Rectal smooth muscle tissue (tissue), 1 donor: ENCODE measurements around the gene KRT38.
"Not testable (repeated sequence)": the region's sequence is repeated elsewhere in the genome, so short reads cannot be mapped to it uniquely, and the experiment has no call there.

Experiments
- H3K27ac ChIP-seq: one replicate; pipeline ENCODE4 v1.7.0; 2013; ENCODE audit warnings: low read depth, low read length, inconsistent platforms
- H3K27me3 ChIP-seq: one replicate; pipeline ENCODE4 v1.7.0; 2013; ENCODE audit warnings: low read length; ENCODE audit not compliant: control insufficient read depth, insufficient read depth
- H3K36me3 ChIP-seq: one replicate; pipeline ENCODE4 v1.7.0; 2013; ENCODE audit warnings: low read length; ENCODE audit not compliant: control insufficient read depth, insufficient read depth
- H3K4me1 ChIP-seq: one replicate; pipeline ENCODE4 v1.7.0; 2013; ENCODE audit warnings: low read length; ENCODE audit not compliant: control insufficient read depth, insufficient read depth
- H3K4me3 ChIP-seq: one replicate; pipeline ENCODE4 v1.7.0; 2013; ENCODE audit warnings: low read length
- H3K9ac ChIP-seq: one replicate; pipeline ENCODE4 v1.7.0; 2013; ENCODE audit warnings: low read length

The KRT38 gene

GRCh38 chr17:41402161-41402560 is 38.6 kb downstream of the KRT38 start:
- Histone ChIP-seq H3K27me3 (no peaks in the 10 kb centered on the region), H3K4me3 (no peak overlapping the region), H3K36me3 (no peaks in the 10 kb centered on the region), H3K27ac (no peak overlapping the region), H3K9ac (no peak overlapping the region), H3K4me1 (no peaks in the 10 kb centered on the region)

GRCh38 chr17:41396996-41397660 is 43.7 kb downstream of the KRT38 start, which contains the start of gene KRT31:
KRT31 (minus strand) TSS chr17:41397608; CDS start chr17:41397539, 69 bp downstream.
- no peaks in the 10 kb centered on the region for H3K4me1 ChIP-seq
- H3K36me3 ChIP-seq: no peaks in the 10 kb centered on the region
- no peak within 1 kb of the TSS for H3K27ac ChIP-seq
- H3K9ac ChIP-seq: no peak within 1 kb of the TSS
- H3K27me3 ChIP-seq: no peaks in the 10 kb centered on the region
- no peak within 1 kb of the TSS for H3K4me3 ChIP-seq

- H3K36me3 ChIP-seq: no peaks in the 10 kb centered on the region
- no peak overlapping the region for H3K27ac ChIP-seq
- H3K9ac ChIP-seq: no peak overlapping the region
- no peaks in the 10 kb centered on the region for H3K27me3 ChIP-seq
- no peaks in the 10 kb centered on the region for H3K4me1 ChIP-seq
- H3K4me3 ChIP-seq: no peak overlapping the region
Measured at GRCh38 chr17:41396340-41396739, 44.4 kb downstream of the KRT38 start.

GRCh38 chr17:41395611-41396010 is 45.2 kb downstream of the KRT38 start:
- no peak overlapping the region for H3K4me3 ChIP-seq
- H3K27ac ChIP-seq: no peak overlapping the region
- no peaks in the 10 kb centered on the region for H3K27me3 ChIP-seq

GRCh38 chr17:41395044-41395443 is 45.7 kb downstream of the KRT38 start:
- H3K27ac ChIP-seq, H3K36me3 ChIP-seq, H3K27me3 ChIP-seq, H3K4me3 ChIP-seq, H3K9ac ChIP-seq, H3K4me1 ChIP-seq: not testable (repeated sequence)

More at GRCh38 chr17:41395611-41396010, 45.2 kb downstream of the KRT38 start:
- no peaks in the 10 kb centered on the region for H3K4me1 ChIP-seq
- H3K36me3 ChIP-seq: no peaks in the 10 kb centered on the region
- no peak overlapping the region for H3K9ac ChIP-seq

- Histone ChIP-seq H3K4me3 (no peak overlapping the region), H3K9ac (no peak overlapping the region), H3K4me1 (no peaks in the 10 kb centered on the region), H3K27ac (no peak overlapping the region), H3K36me3 (no peaks in the 10 kb centered on the region), H3K27me3 (no peaks in the 10 kb centered on the region)
Measured at GRCh38 chr17:41394254-41394996, 46.4 kb downstream of the KRT38 start.

- Histone ChIP-seq H3K4me1 (no peaks in the 10 kb centered on the region), H3K9ac (no peak overlapping the region), H3K27ac (no peak overlapping the region), H3K4me3 (no peak overlapping the region), H3K36me3 (no peaks in the 10 kb centered on the region), H3K27me3 (no peaks in the 10 kb centered on the region)
Measured at GRCh38 chr17:41393826-41394225, 47.0 kb downstream of the KRT38 start.

GRCh38 chr17:41393294-41393693 is 47.5 kb downstream of the KRT38 start:
- H3K4me1 ChIP-seq: no peaks in the 10 kb centered on the region
- H3K9ac ChIP-seq: no peak overlapping the region
- H3K4me3 ChIP-seq: no peak overlapping the region
- H3K27ac ChIP-seq: no peak overlapping the region
- H3K27me3 ChIP-seq: no peaks in the 10 kb centered on the region
- no peaks in the 10 kb centered on the region for H3K36me3 ChIP-seq

- Histone ChIP-seq H3K36me3 (no peaks in the 10 kb centered on the region), H3K4me1 (no peaks in the 10 kb centered on the region), H3K4me3 (no peak overlapping the region), H3K27ac (no peak overlapping the region), H3K9ac (no peak overlapping the region), H3K27me3 (no peaks in the 10 kb centered on the region)
Measured at GRCh38 chr17:41392278-41392677, 48.5 kb downstream of the KRT38 start.

GRCh38 chr17:41391535-41391934 is 49.2 kb downstream of the KRT38 start:
- Histone ChIP-seq H3K4me3 (no peak overlapping the region), H3K4me1 (no peaks in the 10 kb centered on the region), H3K36me3 (no peaks in the 10 kb centered on the region), H3K27me3 (no peaks in the 10 kb centered on the region), H3K9ac (no peak overlapping the region), H3K27ac (no peak overlapping the region)

GRCh38 chr17:41390411-41390938 is 50.3 kb downstream of the KRT38 start:
- no peaks in the 10 kb centered on the region for H3K4me1 ChIP-seq
- H3K27me3 ChIP-seq: no peaks in the 10 kb centered on the region
- H3K36me3 ChIP-seq: no peaks in the 10 kb centered on the region
- no peak overlapping the region for H3K27ac ChIP-seq
- no peak overlapping the region for H3K4me3 ChIP-seq
- no peak overlapping the region for H3K9ac ChIP-seq

- H3K27me3 ChIP-seq: no peaks in the 10 kb centered on the region
- no peak overlapping the region for H3K27ac ChIP-seq
- H3K4me1 ChIP-seq: no peaks in the 10 kb centered on the region
- no peak overlapping the region for H3K9ac ChIP-seq
- no peaks in the 10 kb centered on the region for H3K36me3 ChIP-seq
- H3K4me3 ChIP-seq: no peak overlapping the region
Measured at GRCh38 chr17:41387670-41388069, 53.1 kb downstream of the KRT38 start.
